HG02938 (cell line): ENCODE results near the gene HSPBP1.
"Not testable (repeated sequence)": the region's sequence is repeated elsewhere in the genome, so short reads cannot be mapped to it uniquely, and the experiment has no call there.

Experiments
- ATAC-seq: cut with Tn5 transposase; IDR thresholded peaks from one replicate; pipeline ENCODE4 v1.9.1; 2021; ENCODE audit warnings: mild to moderate bottlenecking, moderate library complexity; ENCODE audit not compliant: unreplicated experiment

Gene HSPBP1

DNA sequence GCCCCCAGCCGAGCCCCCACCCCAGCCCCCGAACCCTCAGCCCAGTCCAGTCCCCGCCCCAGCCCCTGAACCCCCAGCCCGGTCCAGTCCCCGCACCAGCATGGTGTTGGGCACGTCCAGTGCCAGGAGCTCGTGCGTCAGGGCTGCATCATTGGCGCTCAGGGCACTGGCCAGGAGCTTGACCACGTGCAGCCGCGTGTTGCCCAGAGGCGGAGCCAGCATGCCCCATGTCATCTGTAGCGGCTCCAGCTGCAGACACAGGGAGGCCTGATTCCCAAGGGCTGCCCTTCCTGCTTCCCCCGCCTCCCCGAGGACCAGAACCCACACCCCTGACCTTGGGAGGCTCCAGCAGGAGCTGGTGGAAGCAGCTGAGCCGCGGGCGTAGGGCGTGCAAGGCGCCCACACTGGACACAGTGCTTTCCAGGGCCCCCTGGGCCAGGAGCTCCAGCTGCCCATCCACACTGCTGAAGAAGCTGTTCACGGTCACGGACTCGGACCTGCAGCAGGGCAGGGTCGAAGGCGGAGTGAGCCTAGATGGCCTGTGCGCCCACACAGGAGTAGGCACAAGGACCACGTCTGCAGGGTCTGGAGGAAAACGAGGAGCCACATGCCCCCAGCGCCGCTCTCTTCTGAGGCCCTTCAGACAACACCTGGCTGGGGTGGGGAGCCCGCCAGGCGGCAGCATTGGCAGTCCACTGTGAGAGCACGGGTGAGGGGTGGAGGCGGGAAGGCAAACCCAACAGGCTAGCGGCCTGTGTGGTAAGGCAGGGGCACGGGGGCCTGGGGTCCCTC is 38.6 kb downstream of the HSPBP1 start:
- ATAC-seq: no peak

DNA sequence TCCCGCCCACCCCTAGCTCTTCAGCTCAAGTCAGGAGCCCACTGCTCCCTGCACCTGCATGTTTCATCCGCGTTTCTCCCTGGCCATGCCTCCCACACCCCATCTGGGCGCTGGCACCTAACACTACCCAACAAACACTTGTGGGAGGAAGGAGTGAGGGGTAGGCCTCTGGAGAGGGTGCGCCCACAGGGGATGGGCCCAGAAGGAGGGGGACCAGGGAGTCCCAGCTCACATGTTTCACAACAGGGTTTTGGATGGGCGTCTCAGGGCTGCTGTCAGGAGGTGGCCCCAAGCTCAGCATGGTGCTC is 39.2 kb downstream of the HSPBP1 start:
- no peak for ATAC-seq

DNA sequence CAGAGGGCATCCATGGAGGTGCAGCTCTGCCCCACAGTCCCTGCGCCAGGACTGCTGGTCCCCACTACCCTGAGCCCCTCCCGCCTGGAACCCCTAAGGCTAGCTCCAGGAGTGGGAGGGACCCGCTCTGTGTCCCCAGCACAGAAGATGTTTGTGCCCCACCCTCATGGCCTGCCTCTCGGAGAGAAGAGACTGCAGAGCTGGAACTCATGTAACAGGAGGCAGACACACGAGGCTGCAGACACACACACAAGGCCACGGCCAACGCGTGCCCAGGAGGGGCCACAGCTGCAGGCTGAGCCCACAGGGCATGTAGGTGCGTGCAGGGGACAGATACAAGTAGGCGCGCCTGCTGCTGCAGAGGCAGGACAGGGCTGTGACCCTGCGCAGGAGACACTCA is 40.9 kb downstream of the HSPBP1 start:
- ATAC-seq: no peak

DNA sequence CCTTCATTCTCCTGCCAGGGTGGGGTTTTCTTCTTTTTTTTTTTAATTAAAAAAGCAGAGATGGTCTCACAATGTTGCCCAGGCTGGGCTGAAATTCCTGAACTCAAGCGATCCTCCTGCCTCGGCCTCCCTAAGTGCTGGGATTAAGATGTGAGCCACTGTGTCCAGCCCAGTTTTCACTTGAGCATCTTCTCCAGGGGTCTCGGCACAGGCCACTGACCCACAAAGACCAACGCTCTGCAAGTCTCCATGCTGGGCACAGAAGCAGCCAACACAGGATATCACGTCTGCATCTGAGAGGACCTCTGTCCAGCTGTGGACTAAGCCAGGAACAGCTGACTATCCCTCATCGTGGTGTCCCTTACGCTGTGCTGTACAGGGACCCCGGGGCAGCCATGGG is 41.9 kb downstream of the HSPBP1 start:
- no peak for ATAC-seq

DNA sequence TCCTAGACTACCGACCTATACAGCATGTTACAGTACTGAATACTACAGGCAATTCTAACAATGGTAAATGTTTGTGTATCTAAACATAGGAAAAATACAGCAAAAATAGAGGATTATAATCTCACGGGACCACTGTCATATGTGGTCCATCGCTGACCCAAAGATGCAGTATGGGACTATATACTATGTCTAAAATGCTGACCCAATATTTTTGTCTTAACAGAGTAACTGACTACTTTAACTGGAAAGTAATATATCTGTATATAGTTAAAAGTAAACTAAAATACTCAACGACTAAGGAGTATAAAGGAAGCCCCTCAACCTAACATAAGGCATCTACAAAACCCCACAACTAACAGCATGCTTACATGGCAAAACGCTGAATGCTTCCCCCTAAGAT is 46.9 kb downstream of the HSPBP1 start:
- ATAC-seq: no peak

DNA sequence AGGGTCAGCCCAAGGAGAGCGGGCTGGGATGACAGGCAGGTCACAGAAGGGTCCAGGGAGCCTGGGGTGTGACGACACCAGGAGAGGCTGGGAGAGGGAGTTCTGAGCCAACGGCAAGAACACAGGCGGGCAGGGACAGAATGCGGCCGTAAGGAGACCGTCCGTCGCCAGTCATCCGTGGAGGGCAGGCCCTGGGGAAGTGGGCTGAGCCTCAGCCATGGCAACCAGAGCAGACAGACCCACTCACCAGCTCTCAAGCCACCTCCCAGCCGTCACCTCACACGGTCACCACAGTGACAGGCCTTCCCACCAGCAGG is 47.7 kb downstream of the HSPBP1 start:
- ATAC-seq: no peak

DNA sequence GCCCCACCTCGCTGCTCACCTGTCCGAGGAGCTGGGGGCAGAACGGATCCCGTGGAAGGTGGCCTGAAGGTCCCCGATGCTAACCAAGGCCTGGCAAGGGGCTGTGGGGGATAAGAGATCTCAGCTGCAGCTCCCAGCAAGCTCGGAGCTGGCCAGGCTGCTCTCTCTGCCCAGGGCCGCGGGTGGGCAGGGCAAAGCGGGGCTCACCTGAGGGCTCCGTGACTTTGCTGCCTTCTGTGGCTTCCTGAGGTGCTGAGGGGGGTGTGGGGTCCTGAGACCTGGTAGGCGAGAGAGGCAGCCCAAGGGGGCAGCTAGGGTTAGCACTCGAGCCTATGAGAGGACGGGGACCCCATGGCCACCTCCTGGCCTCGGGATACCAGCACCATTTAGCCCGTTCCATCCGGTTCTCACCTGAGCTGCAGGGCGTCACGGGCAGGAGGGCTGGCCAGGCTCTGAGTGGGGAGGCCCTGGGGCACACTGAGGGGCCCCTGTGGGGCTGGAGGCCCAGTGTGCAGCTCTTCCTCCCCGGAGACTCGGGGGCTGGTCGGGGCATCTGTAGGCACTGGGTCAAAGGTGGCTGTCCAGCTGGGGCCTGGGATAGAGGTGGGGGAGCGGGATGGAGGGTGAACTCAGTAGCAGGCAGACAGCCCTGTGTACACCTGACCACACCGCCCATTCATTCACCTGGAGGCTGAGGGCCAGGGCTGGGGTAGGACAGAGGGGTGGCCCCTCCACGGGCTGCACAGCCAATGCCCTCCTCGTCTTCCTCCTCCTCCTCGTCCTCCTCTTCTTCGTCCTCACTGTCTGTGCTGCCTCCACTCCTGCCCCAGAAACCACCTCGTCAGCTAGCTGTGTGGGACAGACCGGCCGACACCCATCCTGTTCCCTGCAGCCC is 48.3 kb downstream of the HSPBP1 start:
- ATAC-seq: no peak

DNA sequence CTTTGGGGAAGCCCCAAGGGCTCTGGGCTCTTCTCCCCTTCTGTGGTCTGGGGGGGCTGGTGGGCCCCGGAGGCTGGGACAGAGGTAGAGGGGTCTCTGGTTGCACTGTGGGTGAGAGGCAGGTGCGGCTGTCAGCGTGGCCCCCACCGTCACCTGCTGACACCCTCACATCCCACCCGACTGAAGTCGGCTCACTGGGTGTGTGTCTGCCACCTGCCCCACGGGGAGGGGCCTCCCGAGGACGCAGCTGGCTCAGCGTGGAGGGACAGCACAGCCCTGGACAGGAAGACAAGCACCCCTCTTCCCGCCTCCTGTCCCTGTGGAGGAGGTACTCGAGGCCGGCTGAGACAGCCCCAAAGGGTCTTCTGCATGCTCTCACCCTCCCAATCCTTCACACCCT is 49.1 kb downstream of the HSPBP1 start:
- no peak for ATAC-seq

DNA sequence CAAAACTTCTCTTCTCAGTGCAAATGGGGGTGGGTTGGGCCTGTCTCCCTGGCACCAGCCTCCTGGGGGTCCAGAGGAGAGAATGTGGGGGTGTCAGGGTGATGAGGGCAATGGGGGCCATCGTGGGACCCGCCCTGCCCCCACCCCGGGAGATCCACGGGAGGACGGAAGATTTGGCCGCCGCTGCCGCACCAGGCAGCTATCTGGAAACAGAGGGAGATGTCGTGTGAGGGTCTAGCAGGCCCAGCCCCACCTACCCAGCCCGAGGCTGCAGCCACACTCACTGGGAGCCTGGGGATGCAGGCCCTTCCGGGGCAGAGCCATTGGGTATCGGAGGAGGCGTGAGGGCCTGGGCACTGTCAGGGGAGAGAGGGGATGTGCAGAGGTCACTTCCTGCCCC is 49.6 kb downstream of the HSPBP1 start:
- no peak for ATAC-seq

DNA sequence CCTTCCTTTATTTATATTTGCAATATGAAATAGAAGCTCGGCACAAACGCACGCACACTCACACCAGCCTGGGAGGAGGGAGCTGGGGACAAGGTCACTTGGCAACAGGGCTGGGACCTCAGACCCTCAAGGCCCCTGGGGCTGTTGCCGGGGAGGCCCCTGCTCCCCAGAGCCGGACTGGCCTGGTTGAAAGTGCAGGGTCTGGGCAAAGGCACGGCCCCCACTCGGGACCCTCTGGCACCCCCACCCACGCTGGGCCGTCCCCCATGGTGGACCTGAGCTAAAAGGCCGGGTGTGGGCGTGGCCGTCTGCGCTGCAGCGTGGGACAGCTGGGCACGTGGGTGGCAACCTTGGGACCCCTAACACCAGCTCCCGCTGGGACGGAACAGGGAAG is 50.1 kb downstream of the HSPBP1 start:
- no peak for ATAC-seq

DNA sequence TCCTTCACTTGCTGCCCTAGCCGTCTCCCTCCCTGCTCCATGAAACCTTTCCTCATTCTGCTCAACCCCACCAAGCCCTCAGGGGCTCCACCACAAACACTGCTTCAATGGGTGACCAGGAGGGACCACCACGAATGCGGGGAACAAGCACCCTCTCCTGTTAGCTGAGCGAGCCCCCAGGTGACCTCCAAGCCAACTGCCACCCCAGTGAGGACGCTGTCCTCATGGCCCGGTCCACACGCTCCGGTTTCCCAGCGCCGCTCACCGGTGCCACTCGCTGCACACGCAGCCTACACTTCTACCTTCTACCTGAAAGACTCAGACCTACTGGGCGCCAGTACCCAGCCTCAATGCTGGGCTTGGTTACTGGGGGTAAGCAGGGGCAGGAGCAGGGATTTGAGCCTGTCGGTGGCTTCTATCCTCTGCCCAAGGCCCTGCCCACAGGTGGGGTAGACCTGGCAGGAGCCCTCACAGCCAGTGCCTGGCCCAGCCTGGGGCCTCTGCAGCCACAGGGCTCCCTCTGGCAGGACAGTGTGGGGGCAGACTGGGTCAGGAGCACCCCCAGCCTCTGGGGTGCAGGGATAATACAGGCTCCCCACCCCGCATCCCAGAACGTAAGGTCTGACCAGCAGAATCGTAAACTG is 50.6 kb downstream of the HSPBP1 start:
- ATAC-seq: no peak

DNA sequence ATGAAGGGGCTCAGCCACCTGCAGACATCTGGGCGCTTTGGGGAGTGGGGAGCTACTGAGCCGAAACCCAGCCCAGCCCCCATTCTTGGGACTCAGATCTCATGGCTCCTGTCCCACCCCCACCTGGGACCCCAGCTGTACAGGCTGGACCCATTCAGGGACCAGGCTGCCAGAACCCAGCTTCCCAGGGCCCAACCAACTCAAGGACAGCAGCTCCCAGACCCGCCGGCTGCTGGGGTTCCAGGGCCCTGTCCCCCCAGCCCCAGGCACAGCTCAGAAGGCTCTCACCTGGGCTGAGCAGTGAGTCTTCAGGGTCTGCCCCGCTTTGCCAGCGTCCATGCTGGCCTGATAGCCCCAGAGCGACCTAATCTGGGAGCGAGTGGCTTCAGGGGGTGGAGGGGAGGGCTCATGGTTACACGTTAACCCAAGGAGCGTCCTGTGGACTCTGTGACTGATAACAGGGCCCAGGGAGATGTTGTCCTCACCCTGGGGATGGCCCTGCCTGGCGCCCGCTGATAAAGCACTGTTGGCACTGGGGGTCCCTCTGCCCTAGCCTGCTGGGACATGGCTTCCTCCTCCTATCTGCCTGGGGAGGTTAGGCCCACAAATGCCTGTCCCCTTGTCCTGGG is 51.4 kb downstream of the HSPBP1 start, which contains the start of gene TMEM86B:
Gene TMEM86B (minus strand): TSS at position 361 of the 629 bp plus-strand sequence. CDS start 22 bp downstream, at position 339.
- no peak for ATAC-seq

DNA sequence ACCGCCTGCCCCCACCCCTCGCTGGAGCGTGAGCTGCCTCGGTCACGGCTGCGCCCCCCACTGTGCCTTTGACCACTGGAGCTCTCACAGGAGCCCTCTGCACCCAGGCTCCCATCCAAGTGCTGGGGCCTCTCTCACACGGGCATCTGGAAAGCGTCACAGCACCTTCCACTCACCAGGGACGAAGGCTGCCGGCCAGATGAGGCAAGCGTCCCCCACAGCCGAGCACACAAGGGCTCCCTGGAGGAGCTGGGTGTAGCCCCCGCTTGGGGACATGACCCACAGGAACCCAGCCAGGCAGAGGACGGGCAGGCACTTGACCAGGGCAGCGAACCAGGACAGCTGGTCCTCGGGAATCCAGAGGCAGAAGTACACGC is 51.9 kb downstream of the HSPBP1 start:
- no peak for ATAC-seq

DNA sequence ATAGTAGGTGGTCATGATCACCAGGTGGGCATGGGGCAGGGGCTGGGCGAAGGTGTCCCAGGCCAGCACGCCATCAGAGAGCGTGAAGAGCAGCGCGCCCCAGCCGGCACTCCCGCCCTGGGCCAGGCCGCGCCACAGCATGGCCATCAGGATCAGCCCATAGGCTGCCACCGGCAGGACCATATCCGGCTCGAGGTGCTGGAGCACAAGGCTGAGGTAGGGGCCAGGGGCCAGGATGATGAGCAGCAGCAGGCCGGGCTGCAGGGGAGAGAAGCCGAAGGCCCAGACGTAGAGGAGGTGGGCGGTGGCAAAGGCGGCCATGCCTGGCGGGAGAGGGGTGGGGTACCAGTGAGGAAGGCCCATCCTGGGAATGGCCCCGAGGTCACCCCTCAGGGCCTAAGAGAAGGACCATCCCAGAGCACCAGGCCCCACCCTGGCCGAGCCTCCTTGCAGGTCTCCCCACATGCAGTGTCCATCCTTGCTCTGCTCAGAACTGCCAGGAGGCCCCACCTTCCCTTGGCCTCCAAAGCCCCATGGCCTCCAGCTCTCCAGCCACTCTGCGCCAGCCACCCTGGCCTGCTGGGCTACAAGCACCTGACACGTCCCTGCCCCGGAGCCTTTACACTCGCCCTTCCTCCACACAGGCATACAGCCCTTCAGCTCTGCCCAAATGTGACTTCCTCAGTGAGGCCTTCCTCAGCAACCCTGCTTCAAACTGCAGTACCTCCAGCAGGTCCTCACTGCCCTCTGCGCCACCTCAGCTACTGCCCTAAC is 52.5 kb downstream of the HSPBP1 start:
- ATAC-seq: no peak

DNA sequence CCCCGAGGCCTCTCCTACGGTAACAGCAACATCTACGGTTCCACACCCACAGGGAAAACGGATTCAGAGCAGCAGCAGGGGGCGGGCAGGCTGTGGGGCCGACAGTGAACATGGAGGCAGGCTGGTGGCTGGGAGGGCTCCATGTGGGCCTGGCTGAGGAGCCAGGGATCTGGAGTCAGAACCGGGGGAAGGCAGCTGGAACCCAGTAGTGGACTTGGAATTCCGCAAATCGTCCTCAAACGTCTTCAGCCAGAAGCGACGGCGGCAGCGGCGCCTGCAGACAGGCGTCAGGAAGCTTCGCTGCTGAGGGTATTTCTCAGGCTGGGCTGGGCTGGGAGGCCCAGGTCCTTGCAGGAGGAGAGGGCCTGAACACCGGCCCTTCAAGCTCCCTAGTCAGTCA is 53.1 kb downstream of the HSPBP1 start:
- ATAC-seq: no peak

DNA sequence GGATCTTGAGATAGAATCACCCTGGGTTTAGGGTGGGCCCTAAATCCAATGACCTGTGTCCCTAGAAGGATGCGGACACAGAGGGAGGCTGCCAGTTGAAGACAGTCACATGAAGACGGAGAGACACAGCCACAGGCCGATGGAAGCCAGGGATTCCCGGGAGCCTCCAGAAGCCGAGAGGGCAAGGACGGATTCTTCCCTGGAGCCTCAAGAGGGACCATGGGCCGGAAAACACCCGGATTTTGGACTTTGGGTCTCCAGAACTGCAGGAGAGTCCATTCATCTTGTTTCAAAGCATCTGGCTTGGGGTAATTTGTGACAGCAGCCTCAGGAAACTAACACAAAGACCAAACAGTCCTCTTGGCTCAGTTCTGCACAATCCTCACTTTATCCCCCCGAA is 53.6 kb downstream of the HSPBP1 start:
- ATAC-seq: no peak

DNA sequence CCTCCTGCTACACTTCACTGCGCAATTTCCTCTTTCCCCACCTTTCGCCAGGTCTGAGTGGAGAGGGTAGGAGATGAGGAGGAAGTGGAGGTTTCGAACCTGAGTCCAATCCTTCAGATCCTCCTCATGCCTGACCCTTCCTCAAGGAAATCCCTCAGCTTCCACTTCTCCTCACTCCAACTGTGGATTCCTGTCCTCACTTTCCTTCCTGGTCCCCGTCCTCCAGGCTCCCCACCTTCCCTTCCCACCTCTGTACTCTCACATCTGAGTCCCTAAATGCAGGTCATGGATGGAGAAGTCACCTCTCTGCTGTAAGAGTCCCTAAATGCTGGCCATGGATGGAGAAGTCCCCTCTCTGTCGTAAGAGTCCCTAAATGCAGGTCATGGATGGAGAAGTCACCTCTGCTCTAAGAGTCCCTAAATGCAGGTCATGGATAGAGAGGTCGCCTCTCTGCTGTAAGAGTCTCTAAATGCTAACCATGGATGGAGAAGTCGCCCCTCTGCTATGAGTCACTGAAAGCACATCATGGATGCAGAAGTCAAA is 54.4 kb downstream of the HSPBP1 start:
- ATAC-seq: no peak

DNA sequence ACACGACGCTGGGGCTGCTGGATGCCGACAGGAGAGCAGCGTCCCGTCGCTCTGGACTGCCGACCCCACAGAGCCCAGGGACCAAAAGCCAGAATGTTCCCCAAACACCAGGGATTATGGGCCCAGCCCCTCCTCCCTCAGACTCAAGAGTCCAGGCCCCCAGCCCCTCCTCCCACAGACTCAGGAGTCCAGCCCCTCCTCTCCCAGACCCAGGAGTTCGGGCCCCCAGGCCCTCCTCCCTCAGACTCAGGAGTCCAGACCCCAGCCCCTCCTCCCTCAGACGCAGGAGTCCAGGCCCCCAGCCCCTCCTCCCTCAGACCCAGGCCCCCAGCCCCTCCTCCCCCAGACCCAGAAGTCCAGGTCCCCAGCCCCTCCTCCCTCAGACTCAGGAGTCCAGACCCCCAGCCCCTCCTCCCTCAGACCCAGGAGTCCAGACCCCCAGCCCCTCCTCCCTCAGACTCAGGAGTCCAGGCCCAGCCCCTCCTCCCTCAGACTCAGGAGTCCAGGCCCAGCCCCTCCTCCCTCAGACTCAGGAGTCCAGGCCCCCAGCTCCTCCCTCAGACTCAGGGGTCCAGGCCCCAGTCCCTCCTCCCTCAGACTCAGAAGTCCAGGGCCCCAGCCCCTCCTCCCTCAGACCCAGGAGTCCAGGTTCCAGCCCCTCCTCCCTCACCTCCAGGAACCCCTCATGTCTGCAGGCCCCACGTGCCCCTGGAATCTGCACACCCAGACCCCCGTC is 55.1 kb downstream of the HSPBP1 start:
- ATAC-seq: not testable (repeated sequence)

DNA sequence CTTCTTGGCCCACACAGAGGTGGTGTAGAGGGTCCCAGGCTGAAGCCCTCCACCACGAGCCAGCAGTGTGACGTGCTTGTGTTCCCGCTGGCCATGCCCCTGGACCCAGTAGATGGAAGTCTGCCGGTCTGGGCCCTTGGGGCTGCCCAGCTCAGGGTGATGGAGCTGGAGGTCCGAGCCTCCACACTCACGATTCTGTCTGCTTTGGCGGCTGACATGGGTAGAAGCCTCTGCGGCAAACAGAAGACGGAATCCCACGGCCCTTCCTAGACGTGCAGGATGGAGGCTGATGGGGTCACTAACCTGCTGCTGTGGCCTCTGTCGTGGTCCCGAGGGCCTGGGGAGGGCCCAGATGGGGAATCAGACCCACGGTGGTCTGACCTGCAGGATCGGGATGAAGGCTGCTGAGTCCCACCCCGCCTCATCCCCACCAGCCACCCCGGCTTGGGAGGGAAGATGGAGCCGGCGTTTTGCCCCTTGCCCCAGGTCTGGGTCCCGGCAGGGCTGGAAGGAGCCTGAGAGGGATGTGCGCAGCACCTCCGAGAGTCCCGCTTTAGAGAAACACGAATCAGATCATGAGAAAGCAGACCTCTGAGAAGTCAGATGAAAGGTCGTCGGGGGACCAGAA is 55.8 kb downstream of the HSPBP1 start:
- no peak for ATAC-seq
